Panc1 (cell line): ENCODE results near the gene GDF7. TPM values are rescaled to one million over a fixed set of nuclear protein-coding genes. Genes with fewer than 3 reads are reported as not detected.

Experiments
- ATAC-seq: fragments of 200-7000 bp; cut with Tn5 transposase; 2 replicates; pipeline ENCODE4 v1.9.1; 2020; ENCODE audit warnings: mild to moderate bottlenecking, moderate library complexity
- BruUV-seq: library from RNA; stranded (reverse); fragments of 400-500 nt; replicated peaks from 2 replicates; lab custom pipeline; 2021; lab: Mats Ljungman, UMichigan
- CTCF ChIA-PET: fragments of 300-600 bp; sonication (Branson Sonifier 250); formaldehyde crosslinking; loops from one replicate; lab custom pipeline; 2022; ENCODE audit warnings: antibody characterized with exemption; lab: Charles Lee
- POLR2A ChIA-PET: fragments of 300-600 bp; sonication (Branson Sonifier 250); formaldehyde crosslinking; loops from one replicate; lab custom pipeline; 2022; ENCODE audit warnings: antibody characterized with exemption; lab: Charles Lee
- DNase-seq: peaks from one replicate; pipeline ENCODE4 v3.0.0-alpha.2; 2010; ENCODE audit warnings: low read depth, low spot score
- H3K27ac ChIP-seq: 2 replicates; pipeline ENCODE4 v1.5.1; 2011; ENCODE audit warnings: mild to moderate bottlenecking, low read length, inconsistent platforms
- H3K27me3 ChIP-seq: fragments of 200-500 bp; sonication (Bioruptor generic); 2 replicates; pipeline ENCODE4 v1.6.0; 2014; ENCODE audit warnings: low read length, inconsistent platforms; ENCODE audit not compliant: control insufficient read depth, insufficient read depth
- H3K36me3 ChIP-seq: fragments of 200-500 bp; sonication (Bioruptor generic); 2 replicates; pipeline ENCODE4 v1.5.1; 2014; ENCODE audit warnings: inconsistent platforms, mild to moderate bottlenecking, low read length, moderate library complexity; ENCODE audit not compliant: control insufficient read depth, insufficient read depth
- H3K4me1 ChIP-seq: 2 replicates; pipeline ENCODE4 v1.5.1; 2011; ENCODE audit warnings: inconsistent platforms, mild to moderate bottlenecking, low read length, moderate library complexity; ENCODE audit not compliant: control insufficient read depth, insufficient read depth
- H3K4me3 ChIP-seq, 2 experiments: 2 replicates each; pipeline ENCODE4 v1.5.1; 2011 to 2012; ENCODE audit warnings: low read depth in 2 of 2, low read length in 2 of 2, mild to moderate bottlenecking in 2 of 2, inconsistent platforms in 1 of 2, moderate library complexity in 1 of 2
- H3K9me3 ChIP-seq: fragments of 200-500 bp; sonication (Bioruptor generic); 2 replicates; pipeline ENCODE4 v1.5.1; 2014; ENCODE audit warnings: low read depth, mild to moderate bottlenecking, inconsistent platforms, low read length, moderate library complexity; ENCODE audit not compliant: control insufficient read depth, insufficient read depth
- POLR2AphosphoS5 ChIP-seq: IDR thresholded peaks from 2 replicates; pipeline ENCODE4 v1.6.1; 2012; ENCODE audit warnings: mild to moderate bottlenecking, low read depth, low read length, moderate library complexity
- SIN3A ChIP-seq: IDR thresholded peaks from 2 replicates; pipeline ENCODE4 v1.6.1; 2012; ENCODE audit warnings: low read depth, mild to moderate bottlenecking, low read length, moderate library complexity, borderline replicate concordance; ENCODE audit not compliant: insufficient read depth
- TCF7L2 ChIP-seq: IDR thresholded peaks from 2 replicates; pipeline ENCODE4 v1.6.1; 2011; ENCODE audit warnings: mild to moderate bottlenecking, low read depth, low read length, inconsistent platforms
- in situ Hi-C: cut with HindIII; loops from 2 replicates; pipeline ENCODE4 v1.10.0; 2016; ENCODE audit warnings: low sequenced_read_pairs, low pct_unique_long_range_greater_than_20kb
- intact Hi-C: fragments of 100-400 bp; cut with micrococcal nuclease; formaldehyde crosslinking; loops from one replicate; pipeline ENCODE4 v1.10.0; 2022; ENCODE audit not compliant: unreplicated experiment
- total RNA-seq: library from RNA; stranded (reverse); gene quantifications from one replicate; pipeline ENCODE4 v1.2.1, GENCODE V29; 2021; ENCODE audit not compliant: unreplicated experiment
- TF ChIP-seq, protein P1 (sequence below), 2 experiments: IDR thresholded peaks; 2 replicates each; pipeline ENCODE4 v1.6.1; 2011 to 2012; ENCODE audit warnings: low read depth in 2 of 2, control low read depth in 1 of 2, low read length in 1 of 2, mild to moderate bottlenecking in 1 of 2, moderate library complexity in 1 of 2; ENCODE audit not compliant: insufficient read depth in 1 of 2
- TF ChIP-seq, protein P2 (sequence below): fragments of 450-650 bp; IDR thresholded peaks from 2 replicates; pipeline ENCODE4 v1.5.1; 2017; ENCODE audit warnings: mild to moderate bottlenecking

The GDF7 gene
- total RNA-seq, 1 experiment from 2014 or later: not detected

DNA sequence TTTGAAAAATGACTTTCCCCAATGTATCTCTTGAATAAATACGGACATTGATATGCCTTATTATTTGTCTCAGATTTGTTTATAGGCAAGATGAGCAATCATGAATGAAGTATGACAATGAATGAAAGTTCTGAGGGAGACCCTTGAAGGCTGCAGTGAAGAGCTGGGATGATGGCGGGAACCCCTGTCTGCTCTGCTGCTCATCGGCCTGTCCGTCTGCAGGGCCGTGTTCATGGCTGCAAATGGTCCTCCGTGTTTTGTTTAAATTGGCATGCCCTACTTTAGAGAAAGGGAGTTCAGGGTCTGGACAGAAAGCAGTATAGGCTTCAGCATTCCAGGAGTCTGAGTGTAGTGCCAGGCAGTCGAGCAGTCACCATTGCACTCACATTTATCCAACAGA lies 14.8 kb upstream of the GDF7 start:
- CTCF ChIA-PET: no interaction called here
- intact Hi-C loops: loop anchor here (5.0 kb wide), 1 partner anchor 210 kb away; no protein-coding TSS in a partner anchor
- peaks cover under 1% of the 10 kb centered on the region; the same call in 1 of the 2 replicates for H3K27me3 ChIP-seq
- H3K27ac ChIP-seq: no peak overlapping the region
- H3K4me1 ChIP-seq: peaks cover 9% of the 10 kb centered on the region
- DNase-seq: no peak
- no peak overlapping the region for H3K4me3 ChIP-seq
- no peak for ATAC-seq
- H3K9me3 ChIP-seq: no peaks in the 10 kb centered on the region
- in situ Hi-C loops: no loop called here
- H3K36me3 ChIP-seq: no peaks in the 10 kb centered on the region
- no TSS peak for BruUV-seq
- POLR2A ChIA-PET: no interaction called here
- TF ChIP-seq, protein P1, sequence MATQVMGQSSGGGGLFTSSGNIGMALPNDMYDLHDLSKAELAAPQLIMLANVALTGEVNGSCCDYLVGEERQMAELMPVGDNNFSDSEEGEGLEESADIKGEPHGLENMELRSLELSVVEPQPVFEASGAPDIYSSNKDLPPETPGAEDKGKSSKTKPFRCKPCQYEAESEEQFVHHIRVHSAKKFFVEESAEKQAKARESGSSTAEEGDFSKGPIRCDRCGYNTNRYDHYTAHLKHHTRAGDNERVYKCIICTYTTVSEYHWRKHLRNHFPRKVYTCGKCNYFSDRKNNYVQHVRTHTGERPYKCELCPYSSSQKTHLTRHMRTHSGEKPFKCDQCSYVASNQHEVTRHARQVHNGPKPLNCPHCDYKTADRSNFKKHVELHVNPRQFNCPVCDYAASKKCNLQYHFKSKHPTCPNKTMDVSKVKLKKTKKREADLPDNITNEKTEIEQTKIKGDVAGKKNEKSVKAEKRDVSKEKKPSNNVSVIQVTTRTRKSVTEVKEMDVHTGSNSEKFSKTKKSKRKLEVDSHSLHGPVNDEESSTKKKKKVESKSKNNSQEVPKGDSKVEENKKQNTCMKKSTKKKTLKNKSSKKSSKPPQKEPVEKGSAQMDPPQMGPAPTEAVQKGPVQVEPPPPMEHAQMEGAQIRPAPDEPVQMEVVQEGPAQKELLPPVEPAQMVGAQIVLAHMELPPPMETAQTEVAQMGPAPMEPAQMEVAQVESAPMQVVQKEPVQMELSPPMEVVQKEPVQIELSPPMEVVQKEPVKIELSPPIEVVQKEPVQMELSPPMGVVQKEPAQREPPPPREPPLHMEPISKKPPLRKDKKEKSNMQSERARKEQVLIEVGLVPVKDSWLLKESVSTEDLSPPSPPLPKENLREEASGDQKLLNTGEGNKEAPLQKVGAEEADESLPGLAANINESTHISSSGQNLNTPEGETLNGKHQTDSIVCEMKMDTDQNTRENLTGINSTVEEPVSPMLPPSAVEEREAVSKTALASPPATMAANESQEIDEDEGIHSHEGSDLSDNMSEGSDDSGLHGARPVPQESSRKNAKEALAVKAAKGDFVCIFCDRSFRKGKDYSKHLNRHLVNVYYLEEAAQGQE (IDR thresholded peaks at IDR 0.05; ENCODE audit: insufficient read depth in 1 of 2, low read depth in 2 of 2, low read length in 1 of 2): no peak
- TF ChIP-seq POLR2AphosphoS5 (no peak), TCF7L2 (no peak), SIN3A (no peak)
- TF ChIP-seq, protein P2, sequence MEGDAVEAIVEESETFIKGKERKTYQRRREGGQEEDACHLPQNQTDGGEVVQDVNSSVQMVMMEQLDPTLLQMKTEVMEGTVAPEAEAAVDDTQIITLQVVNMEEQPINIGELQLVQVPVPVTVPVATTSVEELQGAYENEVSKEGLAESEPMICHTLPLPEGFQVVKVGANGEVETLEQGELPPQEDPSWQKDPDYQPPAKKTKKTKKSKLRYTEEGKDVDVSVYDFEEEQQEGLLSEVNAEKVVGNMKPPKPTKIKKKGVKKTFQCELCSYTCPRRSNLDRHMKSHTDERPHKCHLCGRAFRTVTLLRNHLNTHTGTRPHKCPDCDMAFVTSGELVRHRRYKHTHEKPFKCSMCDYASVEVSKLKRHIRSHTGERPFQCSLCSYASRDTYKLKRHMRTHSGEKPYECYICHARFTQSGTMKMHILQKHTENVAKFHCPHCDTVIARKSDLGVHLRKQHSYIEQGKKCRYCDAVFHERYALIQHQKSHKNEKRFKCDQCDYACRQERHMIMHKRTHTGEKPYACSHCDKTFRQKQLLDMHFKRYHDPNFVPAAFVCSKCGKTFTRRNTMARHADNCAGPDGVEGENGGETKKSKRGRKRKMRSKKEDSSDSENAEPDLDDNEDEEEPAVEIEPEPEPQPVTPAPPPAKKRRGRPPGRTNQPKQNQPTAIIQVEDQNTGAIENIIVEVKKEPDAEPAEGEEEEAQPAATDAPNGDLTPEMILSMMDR: no peak

DNA sequence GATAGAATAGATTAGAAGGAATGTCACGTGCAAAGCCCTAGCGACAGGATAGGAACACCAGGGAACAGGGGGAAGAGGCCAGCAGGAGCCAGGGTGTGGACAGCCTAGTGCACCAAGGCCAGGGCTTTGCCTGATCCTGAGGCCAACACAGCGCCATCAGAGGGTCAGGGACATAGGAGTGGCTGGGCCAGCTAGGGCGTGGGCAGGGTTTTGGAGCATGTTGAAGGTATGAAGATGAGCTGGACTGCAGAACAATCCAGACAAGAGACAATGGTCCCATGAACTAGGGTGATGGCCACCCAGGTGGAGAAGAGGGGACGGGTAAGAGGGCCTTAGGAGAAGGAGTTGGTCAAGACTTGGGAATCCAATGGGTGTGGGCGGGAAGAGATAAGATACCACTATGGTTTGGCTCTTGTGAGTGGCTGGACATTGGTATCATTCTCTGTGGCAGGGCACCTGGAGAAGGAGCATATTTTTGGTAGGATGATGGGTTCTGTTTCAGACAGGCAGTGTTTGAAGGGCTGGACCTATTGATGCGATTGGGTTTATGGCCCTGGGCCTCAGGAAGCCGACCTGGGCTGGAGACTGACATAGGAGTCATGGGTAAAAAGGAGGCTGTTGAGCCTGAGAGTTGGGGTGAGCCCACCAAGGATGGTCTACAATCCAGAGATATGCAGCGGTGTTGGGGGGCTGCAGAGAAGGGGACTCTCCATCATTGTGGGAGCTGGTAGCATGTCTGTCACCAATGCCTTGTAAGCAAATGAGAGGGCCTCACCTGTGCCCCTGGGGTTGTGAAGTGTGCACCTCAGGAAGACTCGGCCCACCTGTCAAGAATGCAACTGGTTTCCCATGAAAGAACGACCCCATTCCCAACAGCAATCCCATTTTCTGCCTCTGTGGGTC lies 14.0 kb upstream of the GDF7 start:
- peaks cover 3% of the 10 kb centered on the region; the same call in 1 of the 2 replicates for H3K27me3 ChIP-seq
- ATAC-seq (no peak), DNase-seq (no peak)
- intact Hi-C loops: loop anchor here (5.0 kb wide), 1 partner anchor 211 kb away; no protein-coding TSS in a partner anchor
- ChIA-PET CTCF (no interaction called here), POLR2A (no interaction called here)
- in situ Hi-C loops: no loop called here
- no peaks in the 10 kb centered on the region for H3K36me3 ChIP-seq
- H3K9me3 ChIP-seq: no peaks in the 10 kb centered on the region
- H3K4me1 ChIP-seq: peaks cover 9% of the 10 kb centered on the region
- H3K27ac ChIP-seq: no peak overlapping the region
- no peak for TF ChIP-seq SIN3A
- TF ChIP-seq, protein P2: no peak
- TF ChIP-seq, protein P1 (IDR thresholded peaks at IDR 0.05; ENCODE audit: insufficient read depth in 1 of 2, low read depth in 2 of 2, low read length in 1 of 2): no peak
- no peak for TF ChIP-seq TCF7L2
- TF ChIP-seq POLR2AphosphoS5: no peak
- BruUV-seq: no TSS peak
- no peak overlapping the region for H3K4me3 ChIP-seq
